Activated T-cell treated with anti-CD3 and anti-CD28 coated beads for 48 hours (primary cell): ENCODE data around the gene KIF17.

ENCODE experiments used
- DNase-seq: peaks from one replicate; pipeline ENCODE4 v3.0.0-alpha.2; 2020; ENCODE audit warnings: low read depth

The KIF17 gene

DNA sequence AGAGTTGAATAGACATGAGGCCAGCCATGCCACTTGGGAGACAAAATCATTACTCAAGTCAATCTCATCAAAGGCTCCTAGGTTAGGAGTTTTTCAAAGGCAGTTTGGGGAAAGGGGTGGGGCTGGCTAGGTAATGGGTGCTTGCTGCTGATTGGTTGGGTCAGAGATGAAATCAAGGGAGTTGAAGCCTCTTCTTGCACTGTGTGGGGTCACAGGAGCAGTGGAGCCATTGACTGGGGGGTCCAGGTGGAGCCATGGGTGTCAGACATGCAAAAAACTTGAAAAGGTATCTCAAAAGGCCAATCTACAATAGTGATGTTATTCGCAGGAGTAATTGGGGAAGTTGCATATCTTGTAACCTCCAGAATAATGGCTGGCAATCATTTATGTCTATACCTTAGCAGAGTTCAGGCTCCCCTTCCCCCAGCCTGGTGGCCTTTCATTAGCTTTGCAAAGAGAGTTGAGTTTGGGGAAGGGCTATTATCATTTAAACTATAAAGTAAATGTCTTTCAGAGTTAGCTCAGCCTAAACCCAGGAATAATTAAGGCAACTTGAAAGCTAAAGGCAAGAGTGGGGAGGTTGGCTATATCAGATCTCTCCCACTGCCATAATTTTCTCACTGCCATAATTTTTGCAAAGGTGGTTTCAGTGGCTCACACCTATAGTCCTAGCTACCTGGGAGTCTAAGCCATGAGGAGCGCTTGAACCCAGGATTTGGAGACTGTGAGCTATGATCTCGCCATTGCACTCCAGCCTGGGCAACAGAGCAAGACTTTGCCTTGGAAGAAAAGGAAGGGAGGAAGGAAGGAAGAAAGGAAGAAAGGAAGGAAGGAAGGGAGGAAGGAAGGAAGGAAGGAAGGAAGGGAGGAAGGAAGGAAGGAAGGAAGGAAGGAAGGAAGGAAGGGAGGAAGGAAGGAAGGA is 92.4 kb downstream of the KIF17 start:
- no peak for DNase-seq

DNA sequence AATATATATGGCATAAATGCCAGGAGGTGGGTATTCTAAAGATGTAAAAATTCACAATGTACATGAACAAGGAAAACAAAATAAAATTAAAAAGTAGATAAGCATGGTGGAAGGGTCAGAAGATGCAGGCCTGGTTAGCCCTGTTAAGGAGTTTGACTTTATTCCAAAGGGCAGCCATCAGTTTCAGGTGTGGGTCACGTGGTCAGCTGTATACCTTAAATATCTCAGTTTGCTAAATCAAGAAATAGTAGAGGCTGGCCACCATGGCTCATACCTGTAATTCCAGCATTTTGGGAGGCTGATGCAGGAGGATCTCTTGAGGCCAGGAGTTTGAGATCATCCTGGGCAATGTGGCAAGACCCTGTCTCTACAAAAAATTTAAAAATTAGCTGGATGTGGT is 93.1 kb downstream of the KIF17 start:
- no peak for DNase-seq

- no peak for DNase-seq
Observed at GRCh38 chr1:20621012-20621411, 96.8 kb downstream of the KIF17 start.

DNA sequence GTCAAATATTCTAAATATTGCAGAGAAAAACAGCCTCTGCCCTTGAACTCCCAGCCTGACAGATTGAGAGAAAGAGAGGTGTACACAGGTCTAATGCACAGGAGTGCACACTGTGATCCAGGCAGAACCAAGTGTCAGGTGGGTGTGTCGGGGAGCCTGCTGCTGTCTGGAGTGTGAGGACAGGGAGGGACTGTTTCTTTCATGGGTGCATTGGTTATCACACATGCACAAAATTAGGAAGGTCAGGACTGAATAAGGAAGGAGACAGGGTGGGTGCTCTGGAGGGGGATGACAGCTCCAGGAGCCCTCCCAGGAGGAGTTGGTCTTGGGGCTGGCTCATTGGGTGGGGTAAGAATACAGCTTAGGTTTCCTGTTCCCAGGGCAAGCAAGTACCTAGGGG is 97.8 kb downstream of the KIF17 start:
- DNase-seq, result no peak

DNA sequence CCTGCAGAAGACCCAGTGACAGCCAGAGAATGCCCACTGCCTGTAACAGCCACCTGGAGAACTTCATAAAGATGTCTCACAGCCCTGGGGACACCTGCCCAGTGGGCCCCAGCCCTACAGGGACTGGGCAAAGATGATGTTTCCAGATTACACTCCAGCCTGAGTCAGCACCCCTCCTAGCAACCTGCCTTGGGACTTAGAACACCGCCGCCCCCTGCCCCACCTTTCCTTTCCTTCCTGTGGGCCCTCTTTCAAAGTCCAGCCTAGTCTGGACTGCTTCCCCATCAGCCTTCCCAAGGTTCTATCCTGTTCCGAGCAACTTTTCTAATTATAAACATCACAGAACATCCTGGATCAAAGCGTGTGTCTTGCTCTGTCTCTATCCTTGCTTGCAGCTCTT is 99.3 kb downstream of the KIF17 start:
- DNase-seq, result no peak

- DNase-seq, result no peak
Observed at GRCh38 chr1:20616847-20617487, 100.8 kb downstream of the KIF17 start.

GRCh38 chr1:20615946-20616846 is 101.6 kb downstream of the KIF17 start:
- DNase-seq, result no peak

GRCh38 chr1:20614131-20614579 is 103.7 kb downstream of the KIF17 start:
- no peak for DNase-seq
